Measurements from ENCODE around the gene CABCOCO1.

DNA sequence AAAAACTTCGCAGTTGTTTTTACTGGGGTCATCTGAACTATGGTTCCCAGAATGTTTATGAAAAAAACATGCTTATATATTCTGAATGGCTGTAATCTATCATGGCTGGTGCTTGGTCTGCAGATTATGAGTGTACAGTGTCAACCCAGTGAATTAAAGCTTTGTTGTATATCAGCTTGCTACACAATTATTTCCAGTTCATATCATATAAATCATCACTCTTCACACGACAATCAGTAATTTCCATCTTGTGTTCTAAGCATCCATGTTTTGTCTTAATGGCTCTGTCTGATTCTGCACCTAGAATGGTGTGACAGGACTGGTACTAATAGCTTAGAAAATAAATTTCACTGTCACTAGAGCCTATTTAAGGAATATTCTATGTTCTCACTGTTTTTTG lies 83.6 kb downstream of the CABCOCO1 start:
- TF ChIP-seq CTCF (IDR thresholded peaks at IDR 0.05 in 2 of 3, conservative IDR thresholded peaks at IDR 0.05 in 1 of 3; ENCODE audit: borderline replicate concordance in 1 of 3, insufficient read depth in 1 of 3, low read depth in 2 of 3, low read length in 2 of 3) (no peak), POLR2AphosphoS5 (IDR thresholded peaks at IDR 0.05; ENCODE audit: low read depth, low read length) (no peak), EZH2phosphoT487 (IDR thresholded peaks at IDR 0.05; ENCODE audit: borderline replicate concordance) (no peak), RAD21 (IDR thresholded peaks at IDR 0.05; ENCODE audit: low read depth) (no peak), CEBPB (IDR thresholded peaks at IDR 0.05; ENCODE audit: low read depth) (no peak), YY1 (IDR thresholded peaks at IDR 0.05; ENCODE audit: extremely low read depth, insufficient replicate concordance, low read depth, low read length) (no peak), SRF (IDR thresholded peaks at IDR 0.05; ENCODE audit: low read depth) (no peak), JUND (IDR thresholded peaks at IDR 0.05) (no peak), ELF1 (IDR thresholded peaks at IDR 0.05; ENCODE audit: borderline replicate concordance, low read depth) (no peak), POLR2A (IDR thresholded peaks at IDR 0.05; ENCODE audit: borderline replicate concordance, extremely low read depth, insufficient read depth, insufficient read length) (no peak)
- TF ChIP-seq, protein P1, sequence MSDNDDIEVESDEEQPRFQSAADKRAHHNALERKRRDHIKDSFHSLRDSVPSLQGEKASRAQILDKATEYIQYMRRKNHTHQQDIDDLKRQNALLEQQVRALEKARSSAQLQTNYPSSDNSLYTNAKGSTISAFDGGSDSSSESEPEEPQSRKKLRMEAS (IDR thresholded peaks at IDR 0.05): no peak
- TF ChIP-seq, protein P2, sequence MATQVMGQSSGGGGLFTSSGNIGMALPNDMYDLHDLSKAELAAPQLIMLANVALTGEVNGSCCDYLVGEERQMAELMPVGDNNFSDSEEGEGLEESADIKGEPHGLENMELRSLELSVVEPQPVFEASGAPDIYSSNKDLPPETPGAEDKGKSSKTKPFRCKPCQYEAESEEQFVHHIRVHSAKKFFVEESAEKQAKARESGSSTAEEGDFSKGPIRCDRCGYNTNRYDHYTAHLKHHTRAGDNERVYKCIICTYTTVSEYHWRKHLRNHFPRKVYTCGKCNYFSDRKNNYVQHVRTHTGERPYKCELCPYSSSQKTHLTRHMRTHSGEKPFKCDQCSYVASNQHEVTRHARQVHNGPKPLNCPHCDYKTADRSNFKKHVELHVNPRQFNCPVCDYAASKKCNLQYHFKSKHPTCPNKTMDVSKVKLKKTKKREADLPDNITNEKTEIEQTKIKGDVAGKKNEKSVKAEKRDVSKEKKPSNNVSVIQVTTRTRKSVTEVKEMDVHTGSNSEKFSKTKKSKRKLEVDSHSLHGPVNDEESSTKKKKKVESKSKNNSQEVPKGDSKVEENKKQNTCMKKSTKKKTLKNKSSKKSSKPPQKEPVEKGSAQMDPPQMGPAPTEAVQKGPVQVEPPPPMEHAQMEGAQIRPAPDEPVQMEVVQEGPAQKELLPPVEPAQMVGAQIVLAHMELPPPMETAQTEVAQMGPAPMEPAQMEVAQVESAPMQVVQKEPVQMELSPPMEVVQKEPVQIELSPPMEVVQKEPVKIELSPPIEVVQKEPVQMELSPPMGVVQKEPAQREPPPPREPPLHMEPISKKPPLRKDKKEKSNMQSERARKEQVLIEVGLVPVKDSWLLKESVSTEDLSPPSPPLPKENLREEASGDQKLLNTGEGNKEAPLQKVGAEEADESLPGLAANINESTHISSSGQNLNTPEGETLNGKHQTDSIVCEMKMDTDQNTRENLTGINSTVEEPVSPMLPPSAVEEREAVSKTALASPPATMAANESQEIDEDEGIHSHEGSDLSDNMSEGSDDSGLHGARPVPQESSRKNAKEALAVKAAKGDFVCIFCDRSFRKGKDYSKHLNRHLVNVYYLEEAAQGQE (IDR thresholded peaks at IDR 0.05; ENCODE audit: low read depth): no peak

Measured in HCT116 (cell line).